Measurements from ENCODE around the gene PALB2.

Gene PALB2

GRCh38 chr16:23579371-23579770 is 61.7 kb downstream of the PALB2 start:
- H3K27ac ChIP-seq (replicated peaks; ENCODE audit: low read length) = no peak overlapping the region
- no peaks in the 10 kb centered on the region for H3K4me1 ChIP-seq (ENCODE audit: control insufficient read depth in 2 of 2, insufficient read depth in 1 of 2, low read depth in 1 of 2, low read length in 2 of 2)
- no peaks in the 10 kb centered on the region for H3K79me1 ChIP-seq (ENCODE audit: low read depth, low read length)
- H4K91ac ChIP-seq (ENCODE audit: low read depth, low read length, poor library complexity) = no peak overlapping the region
- H3K4me3 ChIP-seq (ENCODE audit: low read length in 2 of 2) = no peak overlapping the region
- no peak overlapping the region for H4K8ac ChIP-seq (ENCODE audit: low read depth, low read length)
- no peaks in the 10 kb centered on the region for H3K9me3 ChIP-seq (replicated peaks in 1 of 2; ENCODE audit: control insufficient read depth in 2 of 2, insufficient read depth in 1 of 2, low read depth in 1 of 2, low read length in 2 of 2)
- peaks cover 28 to 70% of the 10 kb centered on the region in 2 donors for H3K36me3 ChIP-seq (replicated peaks in 1 of 2; ENCODE audit: control insufficient read depth in 2 of 2, insufficient read depth in 2 of 2, low read length in 2 of 2)
- H3K27me3 ChIP-seq (ENCODE audit: control insufficient read depth in 3 of 3, insufficient read depth in 3 of 3, low read depth in 1 of 3, low read length in 3 of 3) = no peaks in the 10 kb centered on the region
- no peak overlapping the region for H2BK12ac ChIP-seq (ENCODE audit: low read length)
- H2AK5ac ChIP-seq (ENCODE audit: low read depth, low read length) = no peak overlapping the region
- no peak overlapping the region for H3K23ac ChIP-seq (ENCODE audit: low read depth, low read length, poor library complexity)
- no peak overlapping the region for H2BK15ac ChIP-seq (ENCODE audit: low read length)
- no peak overlapping the region for H3K4ac ChIP-seq (ENCODE audit: low read length)
- no peak overlapping the region for H3K9ac ChIP-seq (ENCODE audit: low read depth, low read length, poor library complexity)
- no peak for DNase-seq (ENCODE audit: low spot score)
- no peak overlapping the region for H3K4me2 ChIP-seq (ENCODE audit: insufficient read depth, low read length, poor library complexity, severe bottlenecking)
- H2BK5ac ChIP-seq (ENCODE audit: low read length) = no peak overlapping the region
- H2AFZ ChIP-seq (ENCODE audit: low read length) = no peak overlapping the region
- H2BK120ac ChIP-seq (ENCODE audit: low read depth, low read length) = no peak overlapping the region
- no peak overlapping the region for H3K14ac ChIP-seq (ENCODE audit: low read length)
- no CpG with 5 or more reads among the region's 4 CpGs for WGBS, 2 donors (ENCODE audit: extremely low coverage in 2 of 2, insufficient read length in 2 of 2, insufficient replicate concordance in 1 of 2)
- no peak overlapping the region for H3K18ac ChIP-seq (ENCODE audit: low read length)

- Histone ChIP-seq H3K23ac (ENCODE audit: low read depth, low read length, poor library complexity) (no peak overlapping the region), H3K36me3 (replicated peaks in 1 of 2; ENCODE audit: control insufficient read depth in 2 of 2, insufficient read depth in 2 of 2, low read length in 2 of 2) (peaks cover 28 to 78% of the 10 kb centered on the region in 2 donors), H3K27ac (replicated peaks; ENCODE audit: low read length) (no peak overlapping the region), H4K8ac (ENCODE audit: low read depth, low read length) (no peak overlapping the region), H2AK5ac (ENCODE audit: low read depth, low read length) (no peak overlapping the region), H2BK120ac (ENCODE audit: low read depth, low read length) (no peak overlapping the region), H2AFZ (ENCODE audit: low read length) (no peak overlapping the region), H2BK12ac (ENCODE audit: low read length) (no peak overlapping the region), H3K4me3 (ENCODE audit: low read length in 2 of 2) (no peak overlapping the region), H3K9me3 (replicated peaks in 1 of 2; ENCODE audit: control insufficient read depth in 2 of 2, insufficient read depth in 1 of 2, low read depth in 1 of 2, low read length in 2 of 2) (no peaks in the 10 kb centered on the region), H3K4me2 (ENCODE audit: insufficient read depth, low read length, poor library complexity, severe bottlenecking) (no peak overlapping the region), H3K27me3 (ENCODE audit: control insufficient read depth in 3 of 3, insufficient read depth in 3 of 3, low read depth in 1 of 3, low read length in 3 of 3) (no peaks in the 10 kb centered on the region), H3K79me1 (ENCODE audit: low read depth, low read length) (no peaks in the 10 kb centered on the region), H2BK15ac (ENCODE audit: low read length) (no peak overlapping the region), H3K14ac (ENCODE audit: low read length) (no peak overlapping the region), H4K91ac (ENCODE audit: low read depth, low read length, poor library complexity) (no peak overlapping the region), H3K9ac (ENCODE audit: low read depth, low read length, poor library complexity) (no peak overlapping the region), H2BK5ac (ENCODE audit: low read length) (no peak overlapping the region), H3K4me1 (ENCODE audit: control insufficient read depth in 2 of 2, insufficient read depth in 1 of 2, low read depth in 1 of 2, low read length in 2 of 2) (no peaks in the 10 kb centered on the region), H3K18ac (ENCODE audit: low read length) (no peak overlapping the region), H3K4ac (ENCODE audit: low read length) (no peak overlapping the region)
- WGBS, 2 donors (ENCODE audit: extremely low coverage in 2 of 2, insufficient read length in 2 of 2, insufficient replicate concordance in 1 of 2) = no CpG with 5 or more reads among the region's 5 CpGs
- no peak for DNase-seq (ENCODE audit: low spot score)
These were observed 62.8 kb downstream of the PALB2 start for GRCh38 chr16:23578101-23578830.

GRCh38 chr16:23577493-23577892 is 63.6 kb downstream of the PALB2 start:
- H3K4me3 ChIP-seq (ENCODE audit: low read length in 2 of 2) = no peak overlapping the region
- no peak overlapping the region for H2BK120ac ChIP-seq (ENCODE audit: low read depth, low read length)
- WGBS, 2 donors (ENCODE audit: extremely low coverage in 2 of 2, insufficient read length in 2 of 2, insufficient replicate concordance in 1 of 2) = no CpG with 5 or more reads among the region's 2 CpGs
- no peak overlapping the region for H3K18ac ChIP-seq (ENCODE audit: low read length)
- H3K23ac ChIP-seq (ENCODE audit: low read depth, low read length, poor library complexity) = no peak overlapping the region
- no peak overlapping the region for H2BK5ac ChIP-seq (ENCODE audit: low read length)
- no peak overlapping the region for H3K4me2 ChIP-seq (ENCODE audit: insufficient read depth, low read length, poor library complexity, severe bottlenecking)
- H3K14ac ChIP-seq (ENCODE audit: low read length) = no peak overlapping the region
- H3K36me3 ChIP-seq (replicated peaks in 1 of 2; ENCODE audit: control insufficient read depth in 2 of 2, insufficient read depth in 2 of 2, low read length in 2 of 2) = peaks cover 30 to 86% of the 10 kb centered on the region in 2 donors
- no peak overlapping the region for H3K9ac ChIP-seq (ENCODE audit: low read depth, low read length, poor library complexity)
- no peak for DNase-seq (ENCODE audit: low spot score)
- H3K4me1 ChIP-seq (ENCODE audit: control insufficient read depth in 2 of 2, insufficient read depth in 1 of 2, low read depth in 1 of 2, low read length in 2 of 2) = no peaks in the 10 kb centered on the region
- H2BK12ac ChIP-seq (ENCODE audit: low read length) = no peak overlapping the region
- H3K4ac ChIP-seq (ENCODE audit: low read length) = no peak overlapping the region
- no peak overlapping the region for H3K27ac ChIP-seq (replicated peaks; ENCODE audit: low read length)
- no peaks in the 10 kb centered on the region for H3K9me3 ChIP-seq (replicated peaks in 1 of 2; ENCODE audit: control insufficient read depth in 2 of 2, insufficient read depth in 1 of 2, low read depth in 1 of 2, low read length in 2 of 2)
- no peak overlapping the region for H2AK5ac ChIP-seq (ENCODE audit: low read depth, low read length)
- no peaks in the 10 kb centered on the region for H3K79me1 ChIP-seq (ENCODE audit: low read depth, low read length)
- H4K91ac ChIP-seq (ENCODE audit: low read depth, low read length, poor library complexity) = no peak overlapping the region
- no peaks in the 10 kb centered on the region for H3K27me3 ChIP-seq (ENCODE audit: control insufficient read depth in 3 of 3, insufficient read depth in 3 of 3, low read depth in 1 of 3, low read length in 3 of 3)
- no peak overlapping the region for H4K8ac ChIP-seq (ENCODE audit: low read depth, low read length)
- no peak overlapping the region for H2BK15ac ChIP-seq (ENCODE audit: low read length)
- no peak overlapping the region for H2AFZ ChIP-seq (ENCODE audit: low read length)

GRCh38 chr16:23575834-23576233 is 65.3 kb downstream of the PALB2 start:
- no peaks in the 10 kb centered on the region for H3K27me3 ChIP-seq (ENCODE audit: control insufficient read depth in 3 of 3, insufficient read depth in 3 of 3, low read depth in 1 of 3, low read length in 3 of 3)
- H3K36me3 ChIP-seq (replicated peaks in 1 of 2; ENCODE audit: control insufficient read depth in 2 of 2, insufficient read depth in 2 of 2, low read length in 2 of 2) = peaks cover 36 to 86% of the 10 kb centered on the region in 2 donors
- no peak overlapping the region for H2BK120ac ChIP-seq (ENCODE audit: low read depth, low read length)
- H3K79me1 ChIP-seq (ENCODE audit: low read depth, low read length) = no peaks in the 10 kb centered on the region
- H3K9ac ChIP-seq (ENCODE audit: low read depth, low read length, poor library complexity) = no peak overlapping the region
- no CpG with 5 or more reads among the region's 3 CpGs for WGBS, 2 donors (ENCODE audit: extremely low coverage in 2 of 2, insufficient read length in 2 of 2, insufficient replicate concordance in 1 of 2)
- no peak overlapping the region for H3K27ac ChIP-seq (replicated peaks; ENCODE audit: low read length)
- H3K4ac ChIP-seq (ENCODE audit: low read length) = no peak overlapping the region
- no peak overlapping the region for H3K4me2 ChIP-seq (ENCODE audit: insufficient read depth, low read length, poor library complexity, severe bottlenecking)
- H2AK5ac ChIP-seq (ENCODE audit: low read depth, low read length) = no peak overlapping the region
- H3K9me3 ChIP-seq (replicated peaks in 1 of 2; ENCODE audit: control insufficient read depth in 2 of 2, insufficient read depth in 1 of 2, low read depth in 1 of 2, low read length in 2 of 2) = no peaks in the 10 kb centered on the region
- H4K91ac ChIP-seq (ENCODE audit: low read depth, low read length, poor library complexity) = no peak overlapping the region
- no peaks in the 10 kb centered on the region for H3K4me1 ChIP-seq (ENCODE audit: control insufficient read depth in 2 of 2, insufficient read depth in 1 of 2, low read depth in 1 of 2, low read length in 2 of 2)
- no peak overlapping the region for H3K4me3 ChIP-seq (ENCODE audit: low read length in 2 of 2)
- no peak overlapping the region for H3K18ac ChIP-seq (ENCODE audit: low read length)
- DNase-seq (ENCODE audit: low spot score) = no peak
- no peak overlapping the region for H2BK5ac ChIP-seq (ENCODE audit: low read length)
- H4K8ac ChIP-seq (ENCODE audit: low read depth, low read length) = no peak overlapping the region
- no peak overlapping the region for H2BK12ac ChIP-seq (ENCODE audit: low read length)
- no peak overlapping the region for H2BK15ac ChIP-seq (ENCODE audit: low read length)
- H3K23ac ChIP-seq (ENCODE audit: low read depth, low read length, poor library complexity) = no peak overlapping the region
- H2AFZ ChIP-seq (ENCODE audit: low read length) = no peak overlapping the region
- no peak overlapping the region for H3K14ac ChIP-seq (ENCODE audit: low read length)
